ENCODE data around the gene TAF5L. TPM values are rescaled to one million over a fixed set of nuclear protein-coding genes. Genes with fewer than 3 reads are reported as not detected.

TAF5L gene
- total and polyA plus RNA-seq, 2 experiments from 2014 or later = 5.6 to 17.6 TPM

- no peaks in the 10 kb centered on the region for H3K9me2 ChIP-seq (ENCODE audit: insufficient read depth)
- ATAC-seq = no peak
- no peaks in the 10 kb centered on the region for H3K79me2 ChIP-seq (replicated peaks; ENCODE audit: insufficient read depth)
- Mint-ChIP-seq H3K4me3 (no peak overlapping the region), H3K27me3 (ENCODE audit: insufficient read depth, low read depth, poor library complexity) (no peaks in the 10 kb centered on the region), H3K9me3 (no peaks in the 10 kb centered on the region; the same call in 2 of the 3 replicates), H3K36me3 (ENCODE audit: low read depth) (no peaks in the 10 kb centered on the region), H3K4me1 (no peaks in the 10 kb centered on the region; the same call in 2 of the 3 replicates), H3K27ac (no peak overlapping the region)
- no peaks in the 10 kb centered on the region for H3F3A ChIP-seq (replicated peaks; ENCODE audit: low read depth)
- no peaks in the 10 kb centered on the region for H4K20me1 ChIP-seq (replicated peaks; ENCODE audit: insufficient read depth)
- no peaks in the 10 kb centered on the region for H3K4me1 ChIP-seq (ENCODE audit: insufficient read depth)
- H2AFZ ChIP-seq = no peak overlapping the region
- no peak overlapping the region for H3K4me2 ChIP-seq
- no peaks in the 10 kb centered on the region for H3K27me3 ChIP-seq (ENCODE audit: insufficient read depth)
- H3K27ac ChIP-seq (ENCODE audit: low read depth) = no peak overlapping the region
- H3K4me3 ChIP-seq = no peak overlapping the region
- H3K36me3 ChIP-seq (ENCODE audit: insufficient read depth) = no peaks in the 10 kb centered on the region
- TF ChIP-seq STAT1 (IDR thresholded peaks at IDR 0.05; ENCODE audit: unreplicated experiment) = no peak
- TF ChIP-seq ZNF114 (CRISPR knock-in tag; IDR thresholded peaks at IDR 0.05) = no peak
- no peak for TF ChIP-seq CREB1 (CRISPR knock-in tag; IDR thresholded peaks at IDR 0.05; ENCODE audit: low read depth)
- no peak for TF ChIP-seq ZNF462 (CRISPR knock-in tag; IDR thresholded peaks at IDR 0.05)
- TF ChIP-seq EZH2phosphoT487 (IDR thresholded peaks at IDR 0.05; ENCODE audit: unreplicated experiment) = no peak
- no peak for TF ChIP-seq REST (IDR thresholded peaks at IDR 0.05; ENCODE audit: unreplicated experiment)
- no peak for TF ChIP-seq NANOG (IDR thresholded peaks at IDR 0.05; ENCODE audit: borderline replicate concordance)
- no peak for TF ChIP-seq EZH2 (IDR thresholded peaks at IDR 0.05; ENCODE audit: low read depth, unreplicated experiment)
- TF ChIP-seq POLR2AphosphoS5 (IDR thresholded peaks at IDR 0.05; ENCODE audit: low read depth) = no peak
- TF ChIP-seq ZNF331 (CRISPR knock-in tag; IDR thresholded peaks at IDR 0.05; ENCODE audit: low read depth) = no peak
- no peak for TF ChIP-seq CTCF (conservative IDR thresholded peaks at IDR 0.05; ENCODE audit: low read depth in 2 of 2)
- no peak for DNase-seq (ENCODE audit: low spot score)
Observed at GRCh38 chr1:229674042-229674441, 48.1 kb upstream of the TAF5L start.

Data from GM23338 (cell line).